Duodenal mucosa (tissue), 2 donors: ENCODE measurements around the gene RTN3.

ENCODE experiments used
- H3K27ac ChIP-seq: one replicate; pipeline ENCODE4 v1.7.0; 2013; ENCODE audit warnings: low read depth, low read length
- H3K27me3 ChIP-seq, 2 donors: one replicate each; pipeline ENCODE4 v1.7.0; 2013; ENCODE audit warnings: low read length in 2 of 2, control low read depth in 1 of 2; ENCODE audit not compliant: insufficient read depth in 2 of 2, control insufficient read depth in 1 of 2
- H3K36me3 ChIP-seq, 2 donors: one replicate each; pipeline ENCODE4 v1.7.0; 2013; ENCODE audit warnings: low read length in 2 of 2, control low read depth in 1 of 2; ENCODE audit not compliant: insufficient read depth in 2 of 2, control insufficient read depth in 1 of 2
- H3K4me1 ChIP-seq, 2 donors: one replicate each; pipeline ENCODE4 v1.7.0; 2013; ENCODE audit warnings: low read length in 2 of 2, control low read depth in 1 of 2; ENCODE audit not compliant: insufficient read depth in 2 of 2, control insufficient read depth in 1 of 2
- H3K4me3 ChIP-seq, 2 donors: one replicate each; pipeline ENCODE4 v1.7.0; 2013; ENCODE audit warnings: low read length in 2 of 2, low read depth in 1 of 2
- H3K9ac ChIP-seq, 2 donors: one replicate each; pipeline ENCODE4 v1.7.0; 2013; ENCODE audit warnings: low read length in 2 of 2, low read depth in 1 of 2
- H3K9me3 ChIP-seq, 2 donors: one replicate each; pipeline ENCODE4 v1.7.0; 2013; ENCODE audit warnings: low read length in 2 of 2, control low read depth in 1 of 2; ENCODE audit not compliant: control insufficient read depth in 1 of 2

RTN3 gene

GRCh38 chr11:63666874-63667273 is 14.4 kb upstream of the RTN3 start:
- no peak overlapping the region for H3K27ac ChIP-seq
- H3K4me1 ChIP-seq, result peaks cover 9 to 29% of the 10 kb centered on the region in 2 donors
- H3K36me3 ChIP-seq, result no peaks in the 10 kb centered on the region
- no peaks in the 10 kb centered on the region for H3K9me3 ChIP-seq
- no peak overlapping the region for H3K4me3 ChIP-seq
- H3K9ac ChIP-seq, result no peak overlapping the region
- no peaks in the 10 kb centered on the region for H3K27me3 ChIP-seq

GRCh38 chr11:63667995-63668795 is 13.1 kb upstream of the RTN3 start:
- Histone ChIP-seq H3K27me3 (no peaks in the 10 kb centered on the region), H3K4me3 (no peak overlapping the region), H3K36me3 (no peaks in the 10 kb centered on the region), H3K9ac (no peak overlapping the region), H3K27ac (no peak overlapping the region), H3K4me1 (peaks cover 10 to 29% of the 10 kb centered on the region in 2 donors), H3K9me3 (no peaks in the 10 kb centered on the region)

GRCh38 chr11:63670096-63670432 is 11.2 kb upstream of the RTN3 start:
- Histone ChIP-seq H3K27ac (no peak overlapping the region), H3K9ac (peak overlapping the region; percentile 43 to 64), H3K36me3 (no peaks in the 10 kb centered on the region), H3K9me3 (no peaks in the 10 kb centered on the region), H3K4me1 (peaks cover 10 to 24% of the 10 kb centered on the region in 2 donors), H3K4me3 (peak overlapping the region; percentile 65 to 84), H3K27me3 (no peaks in the 10 kb centered on the region)

DNA sequence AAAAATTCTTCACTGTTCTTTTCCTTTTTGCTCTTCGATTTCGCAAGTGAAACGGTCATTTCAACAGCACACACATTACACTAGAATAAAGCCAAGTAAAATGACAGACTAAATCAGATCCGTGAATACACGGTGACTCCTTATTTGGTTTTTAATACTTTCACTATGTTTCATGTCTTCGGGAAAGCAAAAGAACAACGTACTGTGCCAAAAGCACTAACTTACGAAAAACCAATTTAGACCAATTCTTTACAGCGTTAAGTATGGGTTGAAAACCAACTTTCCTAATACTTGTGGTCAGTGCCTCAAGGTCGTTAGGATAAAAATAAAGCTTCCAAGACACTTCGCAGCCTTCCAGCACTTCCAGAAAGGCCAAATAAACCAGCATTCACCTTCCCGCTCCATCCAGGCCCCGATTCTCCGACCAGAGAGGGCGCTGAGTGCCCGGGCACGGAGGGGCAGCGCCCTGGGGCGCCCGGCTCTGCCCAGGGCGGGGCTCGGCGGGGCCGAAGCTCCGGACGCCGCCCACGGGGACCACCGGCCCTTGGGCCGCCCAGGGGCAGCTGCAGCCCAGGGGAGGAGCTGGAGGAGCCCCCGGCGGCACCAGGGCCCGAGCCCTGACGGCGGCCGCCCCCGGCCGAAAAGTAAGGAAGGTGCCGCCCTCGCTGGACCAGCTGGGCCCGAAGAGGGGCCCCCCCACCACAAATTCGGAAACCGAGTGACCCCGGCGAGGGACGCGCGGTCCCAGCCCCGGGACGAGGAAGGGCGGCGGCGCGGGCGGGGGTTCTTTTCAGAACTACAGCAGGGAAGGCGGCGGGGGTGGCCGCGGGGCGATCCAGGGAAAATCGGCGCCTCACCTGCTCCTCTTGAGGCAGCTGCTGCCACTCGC is 10.6 kb upstream of the RTN3 start:
- H3K9me3 ChIP-seq, result no peaks in the 10 kb centered on the region
- H3K9ac ChIP-seq, result peak overlapping the region; percentile 43 to 64
- no peaks in the 10 kb centered on the region for H3K27me3 ChIP-seq
- H3K27ac ChIP-seq, result peak overlapping the region; percentile 89
- H3K4me1 ChIP-seq, result peaks cover 10 to 24% of the 10 kb centered on the region in 2 donors
- H3K36me3 ChIP-seq, result no peaks in the 10 kb centered on the region
- H3K4me3 ChIP-seq, result peak overlapping the region; percentile 65 to 84

DNA sequence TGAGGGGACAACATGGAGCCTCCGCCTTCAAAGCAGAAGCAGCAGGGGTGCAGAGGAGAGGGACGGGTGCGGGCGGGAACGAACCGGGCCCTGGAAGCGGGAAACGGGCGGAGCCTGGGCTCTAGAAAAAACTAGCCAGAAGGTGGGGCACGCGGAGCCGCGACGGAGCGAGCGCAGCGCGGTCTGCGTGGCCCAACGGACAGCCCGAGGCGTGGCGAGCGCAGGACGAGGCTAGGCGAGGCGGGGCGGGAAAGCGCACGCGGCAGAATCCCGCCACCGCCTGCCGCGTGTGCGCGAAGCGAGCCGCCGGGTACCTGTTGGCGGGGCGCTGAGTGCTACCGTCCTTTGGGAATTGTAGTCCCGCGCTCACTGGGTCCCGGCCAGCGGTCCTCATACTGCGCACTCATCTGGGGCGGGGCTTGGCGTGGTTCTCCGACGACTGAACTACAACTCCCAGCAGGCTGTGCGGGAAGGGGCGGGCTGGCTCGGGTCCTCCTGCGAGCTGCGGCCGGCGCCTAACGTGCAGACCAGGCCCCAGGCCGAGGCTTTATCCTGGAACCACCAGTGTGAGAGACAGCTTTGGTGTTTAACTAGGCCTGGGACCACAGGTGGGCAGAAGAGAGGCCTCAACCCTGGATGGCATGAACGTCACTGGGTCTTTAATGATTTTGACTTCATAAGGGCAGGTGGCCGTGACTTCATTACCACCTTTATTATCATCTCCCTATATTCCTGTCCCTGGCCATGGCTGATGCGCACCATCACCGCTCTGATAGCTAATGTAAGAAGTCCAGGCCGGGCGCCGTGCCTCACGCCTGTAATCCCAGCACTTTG is 9.8 kb upstream of the RTN3 start, which contains the start of gene ATL3:
Gene ATL3 (minus strand): TSS at position 55 of the 834 bp plus-strand sequence. CDS start 41 bp downstream, at position 14.
- H3K9ac ChIP-seq, result peak within 1 kb of the TSS; percentile 43 to 64
- peaks cover 10 to 22% of the 10 kb centered on the region in 2 donors for H3K4me1 ChIP-seq
- no peaks in the 10 kb centered on the region for H3K9me3 ChIP-seq

GRCh38 chr11:63672156-63672463 is 9.2 kb upstream of the RTN3 start:
- H3K4me1 ChIP-seq, result peaks cover 10 to 16% of the 10 kb centered on the region in 2 donors
- H3K9ac ChIP-seq, result peak overlapping the region in 1 of 2 donors; percentile 43
- peak overlapping the region in 1 of 2 donors; percentile 84 for H3K4me3 ChIP-seq
- H3K27ac ChIP-seq, result no peak overlapping the region
- H3K9me3 ChIP-seq, result no peaks in the 10 kb centered on the region
- no peaks in the 10 kb centered on the region for H3K36me3 ChIP-seq
- H3K27me3 ChIP-seq, result no peaks in the 10 kb centered on the region

More for the DNA sequence above, 9.8 kb upstream of the RTN3 start, which contains the start of gene ATL3:
- H3K27ac ChIP-seq, result peak within 1 kb of the TSS; percentile 89
- no peaks in the 10 kb centered on the region for H3K27me3 ChIP-seq
- no peaks in the 10 kb centered on the region for H3K36me3 ChIP-seq
- H3K4me3 ChIP-seq, result peak within 1 kb of the TSS; percentile 65 to 84

- no peak overlapping the region for H3K9ac ChIP-seq
- no peaks in the 10 kb centered on the region for H3K9me3 ChIP-seq
- no peak overlapping the region for H3K4me3 ChIP-seq
- H3K36me3 ChIP-seq, result no peaks in the 10 kb centered on the region
- peaks cover 10 to 13% of the 10 kb centered on the region in 2 donors for H3K4me1 ChIP-seq
- no peaks in the 10 kb centered on the region for H3K27me3 ChIP-seq
- H3K27ac ChIP-seq, result no peak overlapping the region
Observed at GRCh38 chr11:63672936-63673539, 8.3 kb upstream of the RTN3 start.

DNA sequence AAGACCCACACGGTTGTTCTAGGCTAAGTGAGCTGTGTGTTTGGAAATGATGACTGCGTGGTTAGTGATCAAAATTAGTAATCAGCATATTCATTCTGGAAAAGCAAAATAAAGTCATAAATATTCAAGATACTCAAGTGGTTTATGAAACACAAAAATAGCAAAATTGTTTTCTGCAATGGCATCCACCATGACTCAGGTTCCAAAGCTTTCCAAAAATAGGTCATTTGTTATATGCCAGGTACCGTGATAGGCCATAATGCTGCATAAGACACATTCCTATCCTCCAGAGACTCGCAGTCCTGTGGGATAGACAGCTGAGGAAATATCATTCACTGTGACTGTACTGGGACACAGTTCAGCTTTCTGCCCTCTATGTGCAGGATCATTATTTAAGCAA is 7.7 kb upstream of the RTN3 start:
- H3K4me3 ChIP-seq, result no peak overlapping the region
- no peak overlapping the region for H3K27ac ChIP-seq
- H3K9me3 ChIP-seq, result no peaks in the 10 kb centered on the region
- H3K9ac ChIP-seq, result no peak overlapping the region
- peaks cover 8 to 10% of the 10 kb centered on the region in 2 donors for H3K4me1 ChIP-seq
- no peaks in the 10 kb centered on the region for H3K27me3 ChIP-seq
- no peaks in the 10 kb centered on the region for H3K36me3 ChIP-seq

GRCh38 chr11:63680834-63681320 is 423 bp upstream of the RTN3 start:
- H3K9me3 ChIP-seq, result no peaks in the 10 kb centered on the region
- peak overlapping the region in 1 of 2 donors; percentile 61 for H3K9ac ChIP-seq
- H3K4me1 ChIP-seq, result peaks cover 17 to 20% of the 10 kb centered on the region in 2 donors
- H3K36me3 ChIP-seq, result no peaks in the 10 kb centered on the region
- no peak overlapping the region for H3K27ac ChIP-seq
- H3K4me3 ChIP-seq, result peak overlapping the region; percentile 92
- H3K27me3 ChIP-seq, result no peaks in the 10 kb centered on the region
